ENCODE results near the gene NCS1. TPM values are rescaled to one million over a fixed set of nuclear protein-coding genes. Genes with fewer than 3 reads are reported as not detected.
A peak's percentile ranks its signal among the peaks of the same experiment; 100 is the strongest.

The NCS1 gene
- total and polyA plus RNA-seq, 8 donors: 16.7 to 24.9 (median 19.7) TPM

- Histone ChIP-seq H3K36me3 (no peaks in the 10 kb centered on the region), H3K4me1 (no peaks in the 10 kb centered on the region), H3K4me3 (no peak overlapping the region), H3K27me3 (no peaks in the 10 kb centered on the region), H3K27ac (no peak overlapping the region), H3K9me3 (no peaks in the 10 kb centered on the region)
- intact Hi-C loops (cut with DNase I): no loop called here
- DNase-seq: peak in 1 of 4 donors; percentile 25
- TF ChIP-seq CTCF (IDR thresholded peaks at IDR 0.05): no peak
- ATAC-seq: no peak
Observed at GRCh38 chr9:130214776-130215340, 42.7 kb downstream of the NCS1 start.

- ATAC-seq: peak; percentile 13
- Histone ChIP-seq H3K4me3 (no peak overlapping the region), H3K27ac (no peak overlapping the region), H3K27me3 (no peaks in the 10 kb centered on the region), H3K4me1 (no peaks in the 10 kb centered on the region), H3K36me3 (no peaks in the 10 kb centered on the region), H3K9me3 (no peaks in the 10 kb centered on the region)
- no peak for TF ChIP-seq CTCF (IDR thresholded peaks at IDR 0.05)
- intact Hi-C loops (cut with DNase I): no loop called here
- DNase-seq: peak in 1 of 4 donors; percentile 78
Observed at GRCh38 chr9:130215341-130216119, 43.3 kb downstream of the NCS1 start.

GRCh38 chr9:130217838-130218237 is 45.6 kb downstream of the NCS1 start:
- TF ChIP-seq CTCF (IDR thresholded peaks at IDR 0.05): no peak
- no peaks in the 10 kb centered on the region for H3K4me1 ChIP-seq

GRCh38 chr9:130219661-130220096 is 47.5 kb downstream of the NCS1 start:
- H3K4me3 ChIP-seq: no peak overlapping the region
- no peak for TF ChIP-seq CTCF (IDR thresholded peaks at IDR 0.05)
- DNase-seq (peak in 1 of 4 donors; percentile 53), ATAC-seq (no peak)
- H3K27ac ChIP-seq: no peak overlapping the region
- intact Hi-C loops (cut with DNase I): no loop called here
- no peaks in the 10 kb centered on the region for H3K36me3 ChIP-seq
- no peaks in the 10 kb centered on the region for H3K9me3 ChIP-seq
- H3K4me1 ChIP-seq: no peaks in the 10 kb centered on the region
- no peaks in the 10 kb centered on the region for H3K27me3 ChIP-seq

More at GRCh38 chr9:130217838-130218237, 45.6 kb downstream of the NCS1 start:
- no peaks in the 10 kb centered on the region for H3K27me3 ChIP-seq
- DNase-seq (peak in 1 of 4 donors; percentile 31), ATAC-seq (no peak)
- intact Hi-C loops (cut with DNase I): no loop called here
- H3K4me3 ChIP-seq: no peak overlapping the region
- H3K36me3 ChIP-seq: no peaks in the 10 kb centered on the region
- H3K9me3 ChIP-seq: no peaks in the 10 kb centered on the region
- H3K27ac ChIP-seq: no peak overlapping the region

GRCh38 chr9:130220352-130220751 is 48.1 kb downstream of the NCS1 start:
- H3K9me3 ChIP-seq: no peaks in the 10 kb centered on the region
- H3K36me3 ChIP-seq: no peaks in the 10 kb centered on the region
- peak in 1 of 2 donors; percentile 13 for TF ChIP-seq CTCF (IDR thresholded peaks at IDR 0.05)
- ATAC-seq: peak; percentile 55
- no peaks in the 10 kb centered on the region for H3K4me1 ChIP-seq
- DNase-seq: peak in 3 of 4 donors; percentile 58 to 92 (median 86)
- intact Hi-C loops (cut with DNase I): no loop called here
- H3K4me3 ChIP-seq: no peak overlapping the region
- no peaks in the 10 kb centered on the region for H3K27me3 ChIP-seq
- H3K27ac ChIP-seq: no peak overlapping the region
